ENCODE results near the gene LPAR6.

- TF ChIP-seq, protein P1, sequence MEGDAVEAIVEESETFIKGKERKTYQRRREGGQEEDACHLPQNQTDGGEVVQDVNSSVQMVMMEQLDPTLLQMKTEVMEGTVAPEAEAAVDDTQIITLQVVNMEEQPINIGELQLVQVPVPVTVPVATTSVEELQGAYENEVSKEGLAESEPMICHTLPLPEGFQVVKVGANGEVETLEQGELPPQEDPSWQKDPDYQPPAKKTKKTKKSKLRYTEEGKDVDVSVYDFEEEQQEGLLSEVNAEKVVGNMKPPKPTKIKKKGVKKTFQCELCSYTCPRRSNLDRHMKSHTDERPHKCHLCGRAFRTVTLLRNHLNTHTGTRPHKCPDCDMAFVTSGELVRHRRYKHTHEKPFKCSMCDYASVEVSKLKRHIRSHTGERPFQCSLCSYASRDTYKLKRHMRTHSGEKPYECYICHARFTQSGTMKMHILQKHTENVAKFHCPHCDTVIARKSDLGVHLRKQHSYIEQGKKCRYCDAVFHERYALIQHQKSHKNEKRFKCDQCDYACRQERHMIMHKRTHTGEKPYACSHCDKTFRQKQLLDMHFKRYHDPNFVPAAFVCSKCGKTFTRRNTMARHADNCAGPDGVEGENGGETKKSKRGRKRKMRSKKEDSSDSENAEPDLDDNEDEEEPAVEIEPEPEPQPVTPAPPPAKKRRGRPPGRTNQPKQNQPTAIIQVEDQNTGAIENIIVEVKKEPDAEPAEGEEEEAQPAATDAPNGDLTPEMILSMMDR (conservative IDR thresholded peaks at IDR 0.05; ENCODE audit: low read depth, low read length) = no peak
- no peak for TF ChIP-seq EZH2 (IDR thresholded peaks at IDR 0.05; ENCODE audit: low read length, unreplicated experiment)
Measured at GRCh38 chr13:48405875-48406274, 7.0 kb downstream of the LPAR6 start.

All from PC-3 (cell line).